SK-N-SH (cell line): ENCODE measurements around the gene CARTPT. TPM values are rescaled to one million over a fixed set of nuclear protein-coding genes. Genes with fewer than 3 reads are reported as not detected.

Experiments used
- CTCF ChIA-PET: fragments of 300-600, 350-600 bp; formaldehyde crosslinking; extraction: SDS; loops from one replicate; lab custom pipeline; 2021; lab: Yijun Ruan, JAX
- POLR2A ChIA-PET: fragments of 350-600 bp; sonication (Branson Sonifier 250); formaldehyde crosslinking; extraction: SDS; loops from one replicate; lab custom pipeline; 2020; ENCODE audit warnings: antibody characterized with exemption, inconsistent platforms; lab: Yijun Ruan, JAX
- DNase-seq: peaks from one replicate; pipeline ENCODE4 v3.0.0; 2012
- H2AFZ ChIP-seq: fragments of 200-600 bp; sonication (generic); 2 replicates; pipeline ENCODE4 v1.8.1; 2016; ENCODE audit warnings: antibody characterized with exemption, mild to moderate bottlenecking, low read depth
- H3F3A ChIP-seq: fragments of 200-600 bp; sonication (generic); replicated peaks from 2 replicates; pipeline ENCODE3; 2016; ENCODE audit warnings: antibody characterized with exemption, mild to moderate bottlenecking; ENCODE audit not compliant: insufficient read depth
- H3K27ac ChIP-seq, 2 experiments: fragments of 200-500 bp in 1 of 2; fragments of 200-600 bp in 1 of 2; sonication (Bioruptor generic) in 1 of 2; sonication (generic), shearing (Covaris generic) in 1 of 2; 2 replicates each; pipeline versions ENCODE4 v1.5.1 to v1.6.1; 2014 to 2016; ENCODE audit warnings: low read depth in 2 of 2, inconsistent platforms in 1 of 2, low read length in 1 of 2, mild to moderate bottlenecking in 1 of 2, mixed read lengths in 1 of 2
- H3K27me3 ChIP-seq: fragments of 200-600 bp; sonication (generic), shearing (Covaris generic); 2 replicates; pipeline ENCODE4 v1.6.1; 2016; ENCODE audit warnings: mixed run types; ENCODE audit not compliant: insufficient read depth
- H3K36me3 ChIP-seq, 2 experiments: fragments of 200-500 bp in 1 of 2; fragments of 200-600 bp in 1 of 2; sonication (Bioruptor generic) in 1 of 2; sonication (generic) in 1 of 2; replicated peaks in 1 of 2; 2 replicates each; pipeline versions ENCODE3 to v1.5.1; 2014 to 2016; ENCODE audit warnings: low read length in 1 of 2, mild to moderate bottlenecking in 1 of 2; ENCODE audit not compliant: insufficient read depth in 2 of 2, control insufficient read depth in 1 of 2
- H3K4me1 ChIP-seq, 2 experiments: fragments of 200-500 bp in 1 of 2; fragments of 200-600 bp in 1 of 2; sonication (Bioruptor generic) in 1 of 2; sonication (generic), shearing (Covaris generic) in 1 of 2; 2 replicates each; pipeline versions ENCODE4 v1.5.1 to v1.6.1; 2014 to 2016; ENCODE audit warnings: low read depth in 1 of 2, low read length in 1 of 2, mixed run types in 1 of 2; ENCODE audit not compliant: insufficient read depth in 2 of 2, control insufficient read depth in 1 of 2
- H3K4me2 ChIP-seq: fragments of 200-600 bp; sonication (generic), shearing (Covaris generic); 2 replicates; pipeline ENCODE4 v1.6.1; 2017; ENCODE audit warnings: mixed run types
- H3K4me3 ChIP-seq, 2 experiments: fragments of 200-500 bp in 1 of 2; fragments of 200-600 bp in 1 of 2; sonication (Bioruptor generic) in 1 of 2; sonication (generic), shearing (Covaris generic) in 1 of 2; 2 replicates each; pipeline versions ENCODE4 v1.5.1 to v1.8.1; 2014 to 2016; ENCODE audit warnings: low read depth in 2 of 2, inconsistent platforms in 1 of 2, low read length in 1 of 2, mild to moderate bottlenecking in 1 of 2, mixed read lengths in 1 of 2, moderate library complexity in 1 of 2
- H3K79me2 ChIP-seq: fragments of 200-600 bp; sonication (generic); 2 replicates; pipeline ENCODE4 v1.8.1; 2017; ENCODE audit warnings: mild to moderate bottlenecking; ENCODE audit not compliant: insufficient read depth
- H3K9ac ChIP-seq: fragments of 200-600 bp; sonication (generic); 2 replicates; pipeline ENCODE4 v1.6.1; 2017; ENCODE audit warnings: mixed run types
- H3K9me2 ChIP-seq: fragments of 200-600 bp; sonication (generic); 2 replicates; pipeline ENCODE4 v1.6.1; 2017; ENCODE audit warnings: mixed run types
- H3K9me3 ChIP-seq: fragments of 200-600 bp; sonication (generic); 2 replicates; pipeline ENCODE4 v1.6.1; 2017; ENCODE audit warnings: mixed run types, mild to moderate bottlenecking, moderate library complexity
- H4K20me1 ChIP-seq: fragments of 200-600 bp; sonication (generic); 2 replicates; pipeline ENCODE4 v1.6.1; 2017; ENCODE audit warnings: mild to moderate bottlenecking, mixed run types; ENCODE audit not compliant: insufficient read depth
- CHD2 ChIP-seq: fragments of 150-350 bp; IDR thresholded peaks from 2 replicates; pipeline ENCODE4 v1.6.1; 2018; ENCODE audit warnings: low read length; ENCODE audit not compliant: partially characterized antibody
- ELF1 ChIP-seq: IDR thresholded peaks from 2 replicates; pipeline ENCODE4 v1.4.0; 2012
- FOXJ3 ChIP-seq: sonication (generic); formaldehyde crosslinking; IDR thresholded peaks from 2 replicates; pipeline ENCODE4 v1.5.1; 2020; ENCODE audit warnings: mild to moderate bottlenecking, missing genetic modification reagents
- GABPA ChIP-seq: IDR thresholded peaks from 2 replicates; pipeline ENCODE4 v1.4.0; 2012; ENCODE audit warnings: low read depth, mild to moderate bottlenecking
- JUND ChIP-seq: IDR thresholded peaks from 2 replicates; pipeline ENCODE4 v1.4.0; 2012
- MXI1 ChIP-seq: IDR thresholded peaks from 2 replicates; pipeline ENCODE4 v1.6.1; 2012; ENCODE audit warnings: mild to moderate bottlenecking, low read depth, low read length, improper control_type of control experiment
- NFIC ChIP-seq: IDR thresholded peaks from 2 replicates; pipeline ENCODE4 v1.4.0; 2012; ENCODE audit warnings: borderline replicate concordance
- NRF1 ChIP-seq: IDR thresholded peaks from 2 replicates; pipeline ENCODE4 v1.6.1; 2012; ENCODE audit warnings: low read depth, mild to moderate bottlenecking, low read length
- RAD21 ChIP-seq: IDR thresholded peaks from 2 replicates; pipeline ENCODE4 v1.6.1; 2012; ENCODE audit warnings: mild to moderate bottlenecking, low read length
- RCOR1 ChIP-seq: fragments of 150-350 bp; IDR thresholded peaks from 2 replicates; pipeline ENCODE4 v1.6.1; 2017; ENCODE audit warnings: antibody characterized with exemption, low read length
- REST ChIP-seq: IDR thresholded peaks from 2 replicates; pipeline ENCODE4 v1.6.1; 2012; ENCODE audit warnings: mild to moderate bottlenecking, low read depth, low read length, moderate library complexity
- RFX5 ChIP-seq: IDR thresholded peaks from 2 replicates; pipeline ENCODE4 v1.6.1; 2012; ENCODE audit warnings: mild to moderate bottlenecking, improper control_type of control experiment, low read length
- RXRA ChIP-seq: IDR thresholded peaks from 2 replicates; pipeline ENCODE4 v1.4.0; 2012; ENCODE audit warnings: low read depth, mild to moderate bottlenecking, borderline replicate concordance
- SIN3A ChIP-seq: IDR thresholded peaks from 2 replicates; pipeline ENCODE4 v1.6.1; 2012; ENCODE audit warnings: low read depth, mild to moderate bottlenecking, low read length, moderate library complexity, borderline replicate concordance
- TCF12 ChIP-seq: IDR thresholded peaks from 2 replicates; pipeline ENCODE4 v1.4.0; 2012
- TEAD4 ChIP-seq: IDR thresholded peaks from 2 replicates; pipeline ENCODE4 v1.4.0; 2012; ENCODE audit warnings: mild to moderate bottlenecking, borderline replicate concordance; ENCODE audit not compliant: insufficient read depth
- YY1 ChIP-seq: IDR thresholded peaks from 2 replicates; pipeline ENCODE4 v1.4.0; 2012; ENCODE audit warnings: low read depth, mild to moderate bottlenecking
- polyA plus RNA-seq, 3 experiments: library from polyadenylated mRNA; depleted of rRNA; stranded (reverse); fragments of >200 nt; gene quantifications; 2 replicates each; pipeline ENCODE4 v1.2.3, GENCODE V29; 2012
- TF ChIP-seq, protein P1 (sequence below): IDR thresholded peaks from 2 replicates; pipeline ENCODE4 v1.4.0; 2012; ENCODE audit warnings: low read depth, borderline replicate concordance
- TF ChIP-seq, protein P2 (sequence below): fragments of 150-350 bp; IDR thresholded peaks from 2 replicates; pipeline ENCODE4 v1.6.1; 2017; ENCODE audit warnings: antibody characterized with exemption, low read length, low read depth, borderline replicate concordance
- TF ChIP-seq, protein P3 (sequence below): IDR thresholded peaks from 2 replicates; pipeline ENCODE4 v1.4.0; 2012; ENCODE audit warnings: low read depth, borderline replicate concordance

Gene CARTPT
- polyA plus RNA-seq, 1 of the 3 experiments (the other 2 are of a cell fraction), result not detected

- CTCF ChIA-PET, result interaction anchor here (1.4 to 4.9 kb wide), 2 partner anchors 14 to 534 kb away, joined by 3 to 46 read pairs; no protein-coding TSS in a partner anchor
- no peaks in the 10 kb centered on the region for H4K20me1 ChIP-seq
- no peak for TF ChIP-seq YY1
- no peak for TF ChIP-seq CHD2
- no peak for TF ChIP-seq TCF12
- TF ChIP-seq MXI1, result no peak
- TF ChIP-seq, protein P1, sequence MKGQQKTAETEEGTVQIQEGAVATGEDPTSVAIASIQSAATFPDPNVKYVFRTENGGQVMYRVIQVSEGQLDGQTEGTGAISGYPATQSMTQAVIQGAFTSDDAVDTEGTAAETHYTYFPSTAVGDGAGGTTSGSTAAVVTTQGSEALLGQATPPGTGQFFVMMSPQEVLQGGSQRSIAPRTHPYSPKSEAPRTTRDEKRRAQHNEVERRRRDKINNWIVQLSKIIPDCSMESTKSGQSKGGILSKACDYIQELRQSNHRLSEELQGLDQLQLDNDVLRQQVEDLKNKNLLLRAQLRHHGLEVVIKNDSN, result no peak
- TF ChIP-seq SIN3A, result no peak
- no peak for TF ChIP-seq TEAD4
- TF ChIP-seq JUND, result no peak
- TF ChIP-seq FOXJ3 (CRISPR knock-in tag), result no peak
- TF ChIP-seq REST, result no peak
- no peak for TF ChIP-seq RCOR1
- TF ChIP-seq, protein P2, sequence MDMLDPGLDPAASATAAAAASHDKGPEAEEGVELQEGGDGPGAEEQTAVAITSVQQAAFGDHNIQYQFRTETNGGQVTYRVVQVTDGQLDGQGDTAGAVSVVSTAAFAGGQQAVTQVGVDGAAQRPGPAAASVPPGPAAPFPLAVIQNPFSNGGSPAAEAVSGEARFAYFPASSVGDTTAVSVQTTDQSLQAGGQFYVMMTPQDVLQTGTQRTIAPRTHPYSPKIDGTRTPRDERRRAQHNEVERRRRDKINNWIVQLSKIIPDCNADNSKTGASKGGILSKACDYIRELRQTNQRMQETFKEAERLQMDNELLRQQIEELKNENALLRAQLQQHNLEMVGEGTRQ, result no peak
- no peak for TF ChIP-seq RAD21
- no peak for TF ChIP-seq RXRA
- TF ChIP-seq, protein P3, sequence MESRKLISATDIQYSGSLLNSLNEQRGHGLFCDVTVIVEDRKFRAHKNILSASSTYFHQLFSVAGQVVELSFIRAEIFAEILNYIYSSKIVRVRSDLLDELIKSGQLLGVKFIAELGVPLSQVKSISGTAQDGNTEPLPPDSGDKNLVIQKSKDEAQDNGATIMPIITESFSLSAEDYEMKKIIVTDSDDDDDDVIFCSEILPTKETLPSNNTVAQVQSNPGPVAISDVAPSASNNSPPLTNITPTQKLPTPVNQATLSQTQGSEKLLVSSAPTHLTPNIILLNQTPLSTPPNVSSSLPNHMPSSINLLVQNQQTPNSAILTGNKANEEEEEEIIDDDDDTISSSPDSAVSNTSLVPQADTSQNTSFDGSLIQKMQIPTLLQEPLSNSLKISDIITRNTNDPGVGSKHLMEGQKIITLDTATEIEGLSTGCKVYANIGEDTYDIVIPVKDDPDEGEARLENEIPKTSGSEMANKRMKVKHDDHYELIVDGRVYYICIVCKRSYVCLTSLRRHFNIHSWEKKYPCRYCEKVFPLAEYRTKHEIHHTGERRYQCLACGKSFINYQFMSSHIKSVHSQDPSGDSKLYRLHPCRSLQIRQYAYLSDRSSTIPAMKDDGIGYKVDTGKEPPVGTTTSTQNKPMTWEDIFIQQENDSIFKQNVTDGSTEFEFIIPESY, result no peak
- no peak for TF ChIP-seq RFX5
- TF ChIP-seq ELF1, result no peak
- no peak for TF ChIP-seq NRF1
- TF ChIP-seq NFIC, result no peak
- TF ChIP-seq GABPA, result no peak
Observed at GRCh38 chr5:71770381-71770780, 51.3 kb downstream of the CARTPT start.

More at GRCh38 chr5:71770381-71770780, 51.3 kb downstream of the CARTPT start:
- no peak for DNase-seq
- Histone ChIP-seq H3K4me3 (no peak overlapping the region), H3K79me2 (no peaks in the 10 kb centered on the region), H2AFZ (no peak overlapping the region), H3F3A (peaks cover 5% of the 10 kb centered on the region), H3K27ac (no peak overlapping the region), H3K9me3 (no peaks in the 10 kb centered on the region), H3K4me1 (peaks cover 7 to 10% of the 10 kb centered on the region in 2 experiments; a peak in 3 of 4 replicates), H3K36me3 (no peaks in the 10 kb centered on the region), H3K27me3 (no peaks in the 10 kb centered on the region), H3K9me2 (no peaks in the 10 kb centered on the region), H3K9ac (no peak overlapping the region), H3K4me2 (no peak overlapping the region)
- POLR2A ChIA-PET, result no interaction called here

Other genes with a start within 250 kb of the CARTPT start
- 33.6 and 40.4 TPM in 2 replicates for gene MCCC2, start 131.9 kb upstream of the CARTPT start, polyA plus RNA-seq (2012; rRNA removed)